Neural crest cell (in vitro differentiated cells): ENCODE measurements around the gene GGT6. TPM values are rescaled to one million over a fixed set of nuclear protein-coding genes. Genes with fewer than 3 reads are reported as not detected.

ENCODE experiments used
- DNase-seq: peaks from one replicate; pipeline ENCODE4 v3.0.0; 2021; ENCODE audit warnings: low read depth, mixed read lengths, low spot score
- H3K27ac Mint-ChIP-seq: one replicate; pipeline ENCODE4 v1.8.0; 2021; ENCODE audit warnings: mild to moderate bottlenecking, mixed read lengths; ENCODE audit not compliant: unreplicated experiment
- H3K27me3 Mint-ChIP-seq: 2 replicates; pipeline ENCODE4 v1.8.0; 2021; ENCODE audit warnings: low read depth, mild to moderate bottlenecking, mixed read lengths
- H3K36me3 Mint-ChIP-seq: 2 replicates; pipeline ENCODE4 v1.8.0; 2021; ENCODE audit warnings: low read depth, mild to moderate bottlenecking, mixed read lengths
- H3K4me1 Mint-ChIP-seq: 2 replicates; pipeline ENCODE4 v1.8.0; 2021; ENCODE audit warnings: mixed read lengths
- H3K4me3 Mint-ChIP-seq: one replicate; pipeline ENCODE4 v1.8.0; 2021; ENCODE audit warnings: mild to moderate bottlenecking, mixed read lengths
- H3K9me3 Mint-ChIP-seq: 2 replicates; pipeline ENCODE4 v1.8.0; 2021; ENCODE audit warnings: mixed read lengths
- long read RNA-seq: library from polyadenylated mRNA; unstranded; transcript quantifications from one replicate; pipeline ENCODE4 v2.0.0, GENCODE V29; 2020
- total RNA-seq: library from RNA; stranded (reverse); gene quantifications from 2 replicates; pipeline ENCODE4 v1.2.1, GENCODE V29; 2021
- TF ChIP-seq, protein P1 (sequence below): fragments of 200-600 bp; sonication (generic); conservative IDR thresholded peaks from 2 replicates; pipeline ENCODE4 v1.5.0; 2021; ENCODE audit warnings: antibody characterized with exemption, mild to moderate bottlenecking

Gene GGT6
- not detected in 2 replicates for total RNA-seq
- long read RNA-seq, result 0 reads

DNA sequence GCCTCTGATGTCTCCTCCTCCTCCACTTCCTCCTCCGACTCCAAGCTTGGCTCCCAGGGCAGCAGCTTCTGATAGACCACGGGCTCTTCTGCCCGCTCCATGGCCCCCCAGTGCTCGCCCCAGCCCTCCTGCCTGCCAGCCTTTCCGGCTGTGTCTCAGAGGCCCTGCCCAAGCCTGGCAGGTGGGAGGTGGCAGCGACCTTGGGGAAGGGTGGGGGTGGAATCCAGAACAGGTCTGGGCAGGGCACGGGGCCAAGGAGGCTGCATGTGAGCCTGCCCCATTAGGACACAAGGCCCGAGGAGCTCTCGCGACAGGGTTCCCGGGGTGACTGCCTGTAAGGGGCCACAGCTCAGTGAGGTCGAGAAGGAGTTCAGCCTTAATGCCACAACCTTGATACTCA is at the start of gene GGT6:
GGT6 (minus strand) TSS at position 157 of the 400 bp plus-strand sequence; CDS start at position 101, 56 bp downstream.
- TF ChIP-seq, protein P1, sequence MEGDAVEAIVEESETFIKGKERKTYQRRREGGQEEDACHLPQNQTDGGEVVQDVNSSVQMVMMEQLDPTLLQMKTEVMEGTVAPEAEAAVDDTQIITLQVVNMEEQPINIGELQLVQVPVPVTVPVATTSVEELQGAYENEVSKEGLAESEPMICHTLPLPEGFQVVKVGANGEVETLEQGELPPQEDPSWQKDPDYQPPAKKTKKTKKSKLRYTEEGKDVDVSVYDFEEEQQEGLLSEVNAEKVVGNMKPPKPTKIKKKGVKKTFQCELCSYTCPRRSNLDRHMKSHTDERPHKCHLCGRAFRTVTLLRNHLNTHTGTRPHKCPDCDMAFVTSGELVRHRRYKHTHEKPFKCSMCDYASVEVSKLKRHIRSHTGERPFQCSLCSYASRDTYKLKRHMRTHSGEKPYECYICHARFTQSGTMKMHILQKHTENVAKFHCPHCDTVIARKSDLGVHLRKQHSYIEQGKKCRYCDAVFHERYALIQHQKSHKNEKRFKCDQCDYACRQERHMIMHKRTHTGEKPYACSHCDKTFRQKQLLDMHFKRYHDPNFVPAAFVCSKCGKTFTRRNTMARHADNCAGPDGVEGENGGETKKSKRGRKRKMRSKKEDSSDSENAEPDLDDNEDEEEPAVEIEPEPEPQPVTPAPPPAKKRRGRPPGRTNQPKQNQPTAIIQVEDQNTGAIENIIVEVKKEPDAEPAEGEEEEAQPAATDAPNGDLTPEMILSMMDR, result no peak
- DNase-seq, result no peak
- peaks cover 16% of the 10 kb centered on the region for H3K27me3 Mint-ChIP-seq
- no peak within 1 kb of the TSS for H3K27ac Mint-ChIP-seq
- no peaks in the 10 kb centered on the region for H3K9me3 Mint-ChIP-seq
- peaks cover 15% of the 10 kb centered on the region for H3K4me1 Mint-ChIP-seq
- H3K4me3 Mint-ChIP-seq, result peak within 1 kb of the TSS; percentile 26
- H3K36me3 Mint-ChIP-seq, result no peaks in the 10 kb centered on the region

- Mint-ChIP-seq H3K4me3 (no peak overlapping the region), H3K27ac (no peak overlapping the region), H3K27me3 (peaks cover 4% of the 10 kb centered on the region), H3K36me3 (no peaks in the 10 kb centered on the region), H3K9me3 (no peaks in the 10 kb centered on the region), H3K4me1 (peaks cover 12% of the 10 kb centered on the region)
- DNase-seq, result no peak
- TF ChIP-seq, protein P1, result no peak
Measured at GRCh38 chr17:4610162-4610561, 49.8 kb upstream of the GGT6 start.

- H3K27ac Mint-ChIP-seq, result no peak overlapping the region
- TF ChIP-seq, protein P1, result no peak
- H3K4me3 Mint-ChIP-seq, result no peak overlapping the region
- no peaks in the 10 kb centered on the region for H3K36me3 Mint-ChIP-seq
- H3K27me3 Mint-ChIP-seq, result peaks cover 4% of the 10 kb centered on the region
- peaks cover 12% of the 10 kb centered on the region for H3K4me1 Mint-ChIP-seq
- DNase-seq, result no peak
- no peaks in the 10 kb centered on the region for H3K9me3 Mint-ChIP-seq
Measured at GRCh38 chr17:4609761-4610160, 49.4 kb upstream of the GGT6 start.

- Mint-ChIP-seq H3K27me3 (peaks cover 4% of the 10 kb centered on the region), H3K4me3 (no peak overlapping the region), H3K4me1 (peaks cover 12% of the 10 kb centered on the region), H3K9me3 (no peaks in the 10 kb centered on the region), H3K27ac (peak overlapping the region; percentile 85), H3K36me3 (no peaks in the 10 kb centered on the region)
- DNase-seq, result no peak
- TF ChIP-seq, protein P1, result no peak
Measured at GRCh38 chr17:4607773-4608187, 47.4 kb upstream of the GGT6 start.

DNA sequence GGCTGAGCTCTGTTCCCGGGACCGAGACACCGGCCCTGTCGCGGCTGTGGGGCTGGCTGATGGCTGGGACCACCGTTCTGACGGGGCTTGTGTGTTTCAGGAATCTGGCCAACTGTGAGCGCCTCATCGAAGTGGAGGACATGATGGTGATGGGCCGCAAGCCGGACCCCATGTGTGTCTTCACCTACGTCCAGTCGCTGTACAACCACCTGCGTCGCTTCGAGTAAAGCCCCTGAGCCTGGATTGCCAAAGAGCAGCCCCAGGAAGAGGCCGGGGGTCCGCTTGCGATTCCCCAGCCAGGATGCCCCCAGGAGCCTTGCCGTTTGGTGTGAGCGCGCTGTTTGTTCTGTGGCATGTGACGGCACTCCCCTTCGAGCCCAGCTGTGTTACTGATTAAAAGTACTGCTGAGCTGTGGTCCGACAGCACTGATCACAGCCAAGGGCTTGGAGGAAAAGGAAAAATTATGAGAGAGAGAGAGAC is 46.9 kb upstream of the GGT6 start:
- no peak for DNase-seq
- TF ChIP-seq, protein P1, result no peak
- H3K27me3 Mint-ChIP-seq, result peaks cover 4% of the 10 kb centered on the region
- H3K4me3 Mint-ChIP-seq, result no peak overlapping the region
- H3K4me1 Mint-ChIP-seq, result peaks cover 12% of the 10 kb centered on the region
- no peaks in the 10 kb centered on the region for H3K9me3 Mint-ChIP-seq
- no peaks in the 10 kb centered on the region for H3K36me3 Mint-ChIP-seq
- H3K27ac Mint-ChIP-seq, result peak overlapping the region; percentile 85
